PC-3 (cell line): ENCODE results near the gene EXOC4.

Experiments
- EZH2phosphoT487 ChIP-seq: fragments of 300-600 bp; sonication (generic); IDR thresholded peaks from 2 replicates; pipeline ENCODE4 v1.6.1; 2018; ENCODE audit warnings: mild to moderate bottlenecking, antibody characterized with exemption, low read length, borderline replicate concordance
- TF ChIP-seq, protein P1 (sequence below): fragments of 300-600 bp; sonication (generic); conservative IDR thresholded peaks from 2 replicates; pipeline ENCODE4 v1.5.1; 2017; ENCODE audit warnings: antibody characterized with exemption, low read depth, mild to moderate bottlenecking, low read length

DNA sequence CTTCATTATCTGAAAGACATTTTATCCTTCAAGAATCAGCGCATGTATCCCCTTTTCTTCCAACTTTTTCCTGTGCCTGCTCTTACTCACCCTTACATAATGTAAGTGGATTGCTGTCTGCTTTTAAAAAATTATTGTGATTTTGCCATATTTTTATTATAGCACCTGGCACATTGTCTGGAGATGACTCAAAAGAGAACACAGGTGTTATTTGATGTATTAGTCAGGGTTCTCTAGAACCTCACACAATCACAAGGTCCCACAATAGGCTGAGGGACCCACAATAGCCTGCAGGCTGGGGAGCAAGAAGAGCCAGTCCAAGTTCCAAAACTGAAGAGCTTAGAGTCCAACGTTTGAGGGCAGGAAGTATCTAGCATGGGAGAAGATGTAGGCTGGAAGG lies 390.0 kb downstream of the EXOC4 start:
- TF ChIP-seq, protein P1, sequence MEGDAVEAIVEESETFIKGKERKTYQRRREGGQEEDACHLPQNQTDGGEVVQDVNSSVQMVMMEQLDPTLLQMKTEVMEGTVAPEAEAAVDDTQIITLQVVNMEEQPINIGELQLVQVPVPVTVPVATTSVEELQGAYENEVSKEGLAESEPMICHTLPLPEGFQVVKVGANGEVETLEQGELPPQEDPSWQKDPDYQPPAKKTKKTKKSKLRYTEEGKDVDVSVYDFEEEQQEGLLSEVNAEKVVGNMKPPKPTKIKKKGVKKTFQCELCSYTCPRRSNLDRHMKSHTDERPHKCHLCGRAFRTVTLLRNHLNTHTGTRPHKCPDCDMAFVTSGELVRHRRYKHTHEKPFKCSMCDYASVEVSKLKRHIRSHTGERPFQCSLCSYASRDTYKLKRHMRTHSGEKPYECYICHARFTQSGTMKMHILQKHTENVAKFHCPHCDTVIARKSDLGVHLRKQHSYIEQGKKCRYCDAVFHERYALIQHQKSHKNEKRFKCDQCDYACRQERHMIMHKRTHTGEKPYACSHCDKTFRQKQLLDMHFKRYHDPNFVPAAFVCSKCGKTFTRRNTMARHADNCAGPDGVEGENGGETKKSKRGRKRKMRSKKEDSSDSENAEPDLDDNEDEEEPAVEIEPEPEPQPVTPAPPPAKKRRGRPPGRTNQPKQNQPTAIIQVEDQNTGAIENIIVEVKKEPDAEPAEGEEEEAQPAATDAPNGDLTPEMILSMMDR, result no peak
- no peak for TF ChIP-seq EZH2phosphoT487
